PC-3 (cell line): Measurements from ENCODE around the gene BCL2L11. TPM values are rescaled to one million over a fixed set of nuclear protein-coding genes. Genes with fewer than 3 reads are reported as not detected.

Source experiments
- ATAC-seq: fragments of 200-7000 bp; cut with Tn5 transposase; 2 replicates; pipeline ENCODE4 v1.9.1; 2020; ENCODE audit warnings: mild to moderate bottlenecking, moderate library complexity
- BruUV-seq: library from RNA; stranded (reverse); fragments of 400-500 nt; replicated peaks from 2 replicates; lab custom pipeline; 2021; lab: Mats Ljungman, UMichigan
- CTCF ChIA-PET: fragments of 300-600 bp; sonication (Branson Sonifier 250); formaldehyde crosslinking; loops from one replicate; lab custom pipeline; 2022; ENCODE audit warnings: antibody characterized with exemption; lab: Charles Lee
- POLR2A ChIA-PET: fragments of 300-600 bp; sonication (Branson Sonifier 250); formaldehyde crosslinking; loops from one replicate; lab custom pipeline; 2022; ENCODE audit warnings: antibody characterized with exemption; ENCODE audit not compliant: unreplicated experiment; lab: Charles Lee
- DNase-seq: peaks from one replicate; pipeline ENCODE4 v3.0.0-alpha.2; 2015
- H2AFZ ChIP-seq: fragments of 300-600 bp; sonication (generic); 2 replicates; pipeline ENCODE4 v1.6.0; 2016; ENCODE audit warnings: antibody characterized with exemption, low read length
- H3F3A ChIP-seq: fragments of 300-600 bp; sonication (generic); one replicate; pipeline ENCODE4 v1.6.0; 2017; ENCODE audit warnings: antibody characterized with exemption, low read length, control low read depth, mild to moderate bottlenecking; ENCODE audit not compliant: unreplicated experiment
- H3K27ac ChIP-seq: fragments of 300-600 bp; sonication (generic); 2 replicates; pipeline ENCODE4 v1.5.1; 2016; ENCODE audit warnings: mild to moderate bottlenecking, low read length
- H3K27me3 ChIP-seq: fragments of 300-600 bp; sonication (generic); 2 replicates; pipeline ENCODE4 v1.6.1; 2016; ENCODE audit warnings: low read length, mixed read lengths
- H3K36me3 ChIP-seq: fragments of 300-600 bp; sonication (generic); 2 replicates; pipeline ENCODE4 v1.6.1; 2016; ENCODE audit warnings: low read depth, mixed run types, low read length, mixed read lengths
- H3K4me1 ChIP-seq: fragments of 300-600 bp; sonication (generic); 2 replicates; pipeline ENCODE4 v1.5.1; 2016; ENCODE audit warnings: low read length; ENCODE audit not compliant: insufficient read depth
- H3K4me2 ChIP-seq: fragments of 300-600 bp; sonication (generic); 2 replicates; pipeline ENCODE4 v1.6.0; 2016; ENCODE audit warnings: low read length
- H3K4me3 ChIP-seq: fragments of 300-600 bp; sonication (generic); 2 replicates; pipeline ENCODE4 v1.5.1; 2016; ENCODE audit warnings: mild to moderate bottlenecking, low read length, mixed read lengths
- H3K79me2 ChIP-seq: fragments of 300-600 bp; sonication (generic); 2 replicates; pipeline ENCODE4 v1.6.1; 2017; ENCODE audit warnings: low read length, mixed read lengths
- H3K9ac ChIP-seq: fragments of 300-600 bp; sonication (generic); 2 replicates; pipeline ENCODE4 v1.6.0; 2016; ENCODE audit warnings: mild to moderate bottlenecking, low read length
- H3K9me2 ChIP-seq: fragments of 300-600 bp; sonication (generic); replicated peaks from 2 replicates; pipeline ENCODE4 v1.6.1; 2016; ENCODE audit warnings: mixed run types, low read length, mixed read lengths
- H3K9me3 ChIP-seq: fragments of 300-600 bp; sonication (generic); 2 replicates; pipeline ENCODE4 v1.6.1; 2016; ENCODE audit warnings: low read length, mixed read lengths
- H4K20me1 ChIP-seq: fragments of 300-600 bp; sonication (generic); 2 replicates; pipeline ENCODE4 v1.6.1; 2016; ENCODE audit warnings: low read length, mixed read lengths
- CTCF ChIP-seq: fragments of 300-600 bp; sonication (generic); conservative IDR thresholded peaks from 2 replicates; pipeline ENCODE4 v1.5.1; 2017; ENCODE audit warnings: antibody characterized with exemption, low read depth, mild to moderate bottlenecking, low read length
- EZH2 ChIP-seq: fragments of 300-600 bp; sonication (generic); IDR thresholded peaks from one replicate; pipeline ENCODE4 v1.6.1; 2017; ENCODE audit warnings: antibody characterized with exemption, mild to moderate bottlenecking, low read length; ENCODE audit not compliant: unreplicated experiment
- EZH2phosphoT487 ChIP-seq: fragments of 300-600 bp; sonication (generic); IDR thresholded peaks from 2 replicates; pipeline ENCODE4 v1.6.1; 2018; ENCODE audit warnings: mild to moderate bottlenecking, antibody characterized with exemption, low read length, borderline replicate concordance
- intact Hi-C: fragments of 100-400 bp; cut with micrococcal nuclease; formaldehyde crosslinking; loops from 2 replicates; pipeline ENCODE4 v1.9.0; 2023
- total RNA-seq: library from RNA; depleted of rRNA; stranded (reverse); fragments of >200 nt; gene quantifications from 2 replicates; pipeline ENCODE4 v1.2.3, GENCODE V29; 2014

Gene BCL2L11
- total RNA-seq, 1 experiment from 2014 or later, result 11.3 TPM

- H3F3A ChIP-seq, result no peaks in the 10 kb centered on the region
- peaks cover 18% of the 10 kb centered on the region for H3K79me2 ChIP-seq
- no peaks in the 10 kb centered on the region for H3K27me3 ChIP-seq
- peaks cover 10% of the 10 kb centered on the region for H3K4me1 ChIP-seq
- no peaks in the 10 kb centered on the region for H3K36me3 ChIP-seq
- H3K9me3 ChIP-seq, result no peaks in the 10 kb centered on the region
- BruUV-seq, result no TSS peak
- DNase-seq (no peak), ATAC-seq (no peak)
- H3K9ac ChIP-seq, result no peak overlapping the region
- H3K4me2 ChIP-seq, result peak overlapping the region; percentile 79
- peaks cover 13% of the 10 kb centered on the region for H4K20me1 ChIP-seq
- CTCF ChIA-PET, result no interaction called here
- no peaks in the 10 kb centered on the region for H3K9me2 ChIP-seq
- no peak overlapping the region for H3K27ac ChIP-seq
- TF ChIP-seq CTCF (no peak), EZH2 (no peak), EZH2phosphoT487 (no peak)
- POLR2A ChIA-PET, result no interaction called here
- H2AFZ ChIP-seq, result peak overlapping the region; percentile 65
- peak overlapping the region; percentile 56; the same call in 1 of the 2 replicates for H3K4me3 ChIP-seq
- intact Hi-C loops, result no loop called here
Measured at GRCh38 chr2:111117598-111118480, 2.9 kb upstream of the BCL2L11 start.

GRCh38 chr2:111118481-111118980, 2.2 kb upstream of the BCL2L11 start:
- ATAC-seq (no peak), DNase-seq (no peak)
- Histone ChIP-seq H3F3A (no peaks in the 10 kb centered on the region), H3K9me3 (no peaks in the 10 kb centered on the region), H2AFZ (no peak overlapping the region), H3K4me3 (no peak overlapping the region), H3K4me1 (peaks cover 12% of the 10 kb centered on the region), H3K27ac (no peak overlapping the region), H3K9me2 (no peaks in the 10 kb centered on the region), H3K4me2 (no peak overlapping the region), H4K20me1 (peaks cover 13% of the 10 kb centered on the region), H3K27me3 (no peaks in the 10 kb centered on the region), H3K9ac (no peak overlapping the region), H3K36me3 (no peaks in the 10 kb centered on the region), H3K79me2 (peaks cover 24% of the 10 kb centered on the region)
- intact Hi-C loops, result no loop called here
- no TSS peak for BruUV-seq
- CTCF ChIA-PET, result no interaction called here
- TF ChIP-seq EZH2 (no peak), CTCF (no peak), EZH2phosphoT487 (no peak)
- POLR2A ChIA-PET, result no interaction called here
